Fibroblast of the conjunctiva (primary cell): ENCODE data around the gene LYL1.
"Not testable (repeated sequence)": the region's sequence is repeated elsewhere in the genome, so short reads cannot be mapped to it uniquely, and the experiment has no call there.

Source experiments
- DNase-seq: peaks from one replicate; pipeline ENCODE4 v3.0.0-alpha.2; 2010; ENCODE audit warnings: low read depth

Gene LYL1

DNA sequence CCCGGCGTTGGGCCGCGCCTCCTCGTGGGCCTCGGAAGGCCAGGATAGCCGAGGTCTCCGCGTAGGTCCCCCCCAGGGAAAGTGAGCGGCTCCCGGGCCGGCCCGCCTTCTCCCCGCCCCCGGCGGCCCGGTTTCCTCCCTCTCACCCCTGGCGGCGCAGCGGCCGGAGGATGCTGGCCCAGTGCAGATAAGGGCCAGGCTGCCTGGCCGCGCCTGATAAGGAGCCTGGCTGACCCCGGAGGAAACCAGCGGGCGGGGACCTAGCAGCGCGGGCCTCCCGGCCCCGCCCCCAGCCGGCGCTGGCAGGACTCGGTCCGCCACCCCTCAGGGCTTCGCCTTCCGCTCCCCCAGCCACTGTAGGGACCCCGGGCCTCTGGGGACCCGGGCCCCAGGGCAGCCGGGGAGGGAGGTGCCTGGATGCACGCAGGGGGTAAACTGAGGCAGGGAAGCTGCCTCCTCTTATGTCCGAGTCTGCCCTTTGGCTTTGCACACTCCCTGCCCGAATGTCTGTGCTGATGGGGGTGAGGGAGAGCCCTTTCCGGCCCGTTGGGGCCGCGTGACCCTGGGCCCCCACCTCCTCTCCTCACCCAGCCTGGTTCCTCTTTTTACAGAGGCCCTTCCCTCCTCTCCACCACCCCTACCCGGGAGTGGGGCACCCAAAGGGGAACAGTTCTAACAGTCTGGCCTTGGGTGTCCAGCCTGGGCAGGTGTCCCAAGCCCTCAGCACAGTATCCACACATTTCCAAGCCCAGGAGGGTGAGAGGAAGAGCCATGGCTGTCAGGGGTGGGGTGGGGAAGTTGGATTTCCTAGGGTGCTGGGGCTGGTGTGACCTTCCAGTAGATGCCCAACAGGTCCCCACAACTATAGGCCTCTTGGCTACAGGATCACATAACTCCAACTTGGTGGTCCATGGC, at the start of gene LYL1:
LYL1 (minus strand) TSS at position 193 of the 915 bp plus-strand sequence. CDS start 1,687 bp downstream, outside the sequence.
- DNase-seq, result no peak

- peak; percentile 95 for DNase-seq
Measured at GRCh38 chr19:13151605-13152355, 49.1 kb upstream of the LYL1 start.

GRCh38 chr19:13150931-13151604, 48.4 kb upstream of the LYL1 start:
- no peak for DNase-seq

DNA sequence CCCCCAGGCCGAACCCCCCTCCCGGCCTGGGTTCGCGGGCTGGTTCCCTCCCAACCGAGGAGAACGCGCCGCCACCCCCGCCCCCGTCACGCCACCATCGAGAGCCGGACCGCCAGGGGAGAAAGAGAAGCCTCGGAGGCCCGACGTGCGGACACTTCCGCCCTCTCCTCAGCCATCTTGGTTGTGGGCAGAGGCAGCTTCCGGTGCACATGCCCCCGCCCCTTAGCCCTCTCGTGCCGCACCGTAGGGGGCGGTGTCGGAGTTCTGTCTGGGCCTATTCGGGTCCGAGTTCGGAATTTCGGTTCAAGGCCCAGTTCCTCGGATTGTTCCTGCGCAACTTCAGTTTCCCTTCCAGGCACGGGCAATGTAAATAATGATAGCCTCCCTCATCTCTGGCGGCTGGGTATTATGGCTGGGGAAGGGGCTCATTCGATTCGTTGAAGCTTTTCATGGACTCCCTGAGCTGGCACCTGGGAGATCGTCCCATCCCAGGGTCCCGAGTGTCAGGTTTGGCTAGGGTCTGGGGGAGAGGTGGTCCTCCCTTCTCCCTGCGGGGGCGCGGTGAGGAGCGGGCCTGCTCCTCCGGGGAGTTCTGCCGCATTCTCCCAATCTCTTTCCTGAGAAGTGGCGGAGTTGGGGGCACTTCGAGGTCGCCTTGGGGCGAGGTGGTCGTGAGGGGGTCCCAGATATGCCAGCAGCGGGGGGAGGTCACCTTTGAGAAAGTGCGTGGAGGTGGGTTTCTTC, 47.7 kb upstream of the LYL1 start, which contains the start of the genes IER2 and STX10:
IER2 (plus strand) TSS at position 225 of the 744 bp plus-strand sequence. CDS start 2,776 bp downstream, outside the sequence.
STX10 (minus strand) TSS at position 189 of the 744 bp plus-strand sequence. CDS start 202 bp downstream, outside the sequence.
- DNase-seq, result peak; percentile 94

DNA sequence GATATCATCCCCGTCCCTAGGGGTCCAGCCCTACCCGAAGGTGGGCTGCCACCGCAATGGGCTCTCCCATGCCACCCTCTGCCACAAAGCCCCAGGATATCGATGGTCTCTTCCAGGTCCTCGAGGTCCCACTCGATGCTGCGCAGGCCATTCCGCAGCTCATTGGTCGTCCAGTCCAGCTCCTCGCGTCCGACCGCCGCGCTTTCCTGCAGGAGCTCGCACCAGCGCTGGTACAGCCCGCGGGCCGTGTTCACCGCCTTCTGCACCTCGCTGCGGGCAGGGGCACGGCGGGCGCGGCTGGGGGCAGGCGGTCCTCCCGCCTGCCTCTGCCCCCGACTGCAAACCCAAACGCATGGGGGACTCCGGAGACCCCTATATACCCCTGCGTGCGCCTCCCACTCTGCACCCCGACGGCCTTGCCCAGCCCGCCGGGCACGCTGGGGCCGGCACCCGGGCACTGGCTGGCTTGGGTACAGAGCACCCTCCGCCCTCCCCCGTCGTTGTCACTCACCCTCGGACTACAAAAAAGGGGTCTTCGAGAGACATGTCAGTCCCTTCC, 47.0 kb upstream of the LYL1 start:
- no peak for DNase-seq

GRCh38 chr19:13149173-13149627, 46.5 kb upstream of the LYL1 start:
- not testable (repeated sequence) for DNase-seq

GRCh38 chr19:13146763-13147563, 44.3 kb upstream of the LYL1 start:
- no peak for DNase-seq

DNA sequence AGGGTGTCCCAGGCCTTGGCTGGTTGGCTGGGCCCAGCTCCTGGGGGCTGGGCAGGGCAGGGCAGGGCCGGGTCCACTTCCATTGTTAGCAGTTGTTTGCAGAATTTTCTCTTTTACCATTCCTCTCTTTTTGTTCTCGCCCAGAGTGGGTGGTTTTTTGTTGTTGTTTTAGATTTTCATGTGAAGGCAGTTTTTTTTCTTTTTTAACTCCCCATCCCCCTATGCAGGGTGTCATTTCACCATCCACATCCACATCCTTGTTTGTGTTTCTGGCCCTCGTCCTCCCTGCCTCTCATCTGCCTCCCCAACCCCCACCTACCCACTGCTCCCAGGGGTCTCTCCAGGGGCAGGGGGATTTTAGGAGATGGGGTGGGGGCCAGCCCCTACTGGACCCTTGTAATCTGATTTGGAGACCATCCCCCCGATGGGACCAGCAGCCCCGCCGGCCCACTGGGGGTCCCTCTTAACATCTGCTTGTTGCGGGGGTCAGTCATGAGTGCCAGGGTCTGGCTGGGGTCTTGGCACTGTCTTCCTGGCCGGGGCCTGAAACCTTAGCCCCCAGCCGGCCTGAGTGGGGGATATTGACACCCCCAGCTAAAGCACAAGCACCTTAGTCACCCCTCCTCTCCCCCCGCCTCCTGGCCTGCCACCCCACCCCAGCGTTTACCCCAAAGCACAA, 37.1 kb upstream of the LYL1 start:
- DNase-seq, result no peak

DNA sequence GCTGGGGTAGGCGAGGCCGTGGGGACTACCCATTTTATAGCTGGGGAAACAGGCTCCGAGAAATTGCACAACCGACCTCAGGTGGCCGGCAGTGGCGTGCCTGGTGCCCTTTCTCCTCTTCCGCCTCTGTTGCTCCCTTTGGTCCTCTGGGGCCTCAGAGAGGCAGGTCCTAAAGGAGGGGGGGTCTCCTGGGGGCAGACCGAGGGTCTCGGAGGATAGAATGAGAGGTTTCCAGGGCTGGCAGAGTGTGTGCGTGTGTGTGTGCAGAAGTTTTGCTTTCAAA, 36.2 kb upstream of the LYL1 start:
- no peak for DNase-seq

DNA sequence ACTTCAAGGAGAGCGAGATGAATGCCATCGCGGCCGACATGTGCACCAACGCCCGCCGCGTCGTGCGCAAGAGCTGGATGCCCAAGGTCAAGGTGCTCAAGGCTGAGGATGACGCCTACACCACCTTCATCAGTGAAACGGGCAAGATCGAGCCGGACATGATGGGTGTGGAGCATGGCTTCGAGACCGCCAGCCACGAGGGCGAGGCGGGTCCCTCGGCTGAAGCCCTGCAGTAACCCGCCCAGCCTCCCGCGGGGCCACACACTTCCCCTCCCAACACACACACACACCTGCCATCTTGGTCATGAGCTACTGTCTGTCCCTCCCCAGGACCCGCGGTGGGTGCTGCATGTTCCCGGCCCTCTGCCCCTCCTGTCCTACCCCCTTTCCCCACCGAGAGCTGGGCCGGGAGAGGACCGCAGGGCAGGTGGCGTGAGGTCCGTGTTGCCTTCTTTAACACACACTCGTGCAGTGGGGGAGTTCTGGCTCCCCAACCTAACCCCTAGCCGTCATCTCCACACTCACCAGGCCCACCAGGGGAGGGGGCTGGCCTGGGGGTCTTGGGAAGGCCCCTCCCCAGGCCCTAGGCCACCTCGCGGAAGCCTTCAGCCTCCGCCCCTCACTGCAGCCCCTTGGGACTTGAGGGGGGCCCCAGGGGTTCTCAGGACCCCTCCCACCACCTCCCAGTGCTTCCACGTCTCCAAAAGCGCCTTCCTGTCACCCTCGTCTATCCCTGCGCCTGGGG, 35.7 kb upstream of the LYL1 start:
- DNase-seq, result no peak

DNA sequence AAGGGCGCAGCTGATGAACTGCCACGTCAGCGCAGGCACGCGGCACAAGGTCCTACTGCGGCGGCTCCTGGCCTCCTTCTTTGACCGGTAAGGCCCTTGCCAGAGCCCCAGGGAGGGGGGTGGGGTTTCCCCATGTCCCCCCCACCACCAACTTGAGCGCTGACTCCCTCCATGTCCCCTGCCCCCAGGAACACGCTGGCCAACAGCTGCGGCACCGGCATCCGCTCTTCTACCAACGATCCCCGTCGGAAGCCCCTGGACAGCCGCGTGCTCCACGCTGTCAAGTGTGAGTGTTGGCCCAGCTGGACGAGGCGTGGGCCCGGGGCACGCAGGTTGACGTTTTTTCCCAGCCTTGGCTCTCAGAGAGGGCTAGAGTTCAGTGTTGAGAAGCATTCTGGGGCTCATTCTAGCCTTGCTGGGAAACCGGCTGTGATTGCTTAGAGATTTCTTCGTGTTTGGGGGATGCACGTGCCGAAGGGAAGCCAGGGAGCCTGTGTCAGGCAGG, 34.7 kb upstream of the LYL1 start:
- DNase-seq, result no peak

- DNase-seq, result no peak
Measured at GRCh38 chr19:13135068-13136062, 32.7 kb upstream of the LYL1 start.

- DNase-seq, result no peak
Measured at GRCh38 chr19:13134626-13135025, 32.0 kb upstream of the LYL1 start.

DNA sequence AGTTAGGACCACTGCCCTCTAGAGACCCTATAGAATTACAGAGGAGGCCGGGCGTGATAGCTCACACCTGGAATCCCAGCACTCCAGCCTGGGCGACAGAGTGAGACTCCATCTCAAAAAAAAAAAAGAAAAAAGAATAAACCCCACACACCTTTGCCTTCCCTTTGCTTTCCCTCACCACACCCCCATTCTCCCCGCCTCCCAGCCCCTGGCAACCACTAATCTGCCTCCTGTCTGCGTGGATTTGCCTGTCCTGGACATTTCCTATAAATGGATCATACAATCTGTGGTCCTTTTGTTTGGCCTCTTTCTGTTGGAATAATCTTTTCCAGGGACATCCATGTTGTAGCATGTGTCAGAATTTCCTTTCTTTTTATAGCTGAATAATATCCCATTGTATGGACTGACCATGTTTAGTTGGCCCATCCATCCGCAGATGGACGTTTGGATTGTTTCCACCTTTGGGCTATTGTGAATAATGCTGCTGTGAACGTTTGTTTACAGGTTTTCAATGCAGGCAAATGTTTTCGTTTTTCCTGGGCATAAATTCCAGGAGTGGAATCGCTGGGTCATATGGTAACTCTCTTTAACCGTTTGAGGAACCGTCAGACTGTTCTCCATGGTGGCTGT, 30.7 kb upstream of the LYL1 start:
- DNase-seq, result no peak

DNA sequence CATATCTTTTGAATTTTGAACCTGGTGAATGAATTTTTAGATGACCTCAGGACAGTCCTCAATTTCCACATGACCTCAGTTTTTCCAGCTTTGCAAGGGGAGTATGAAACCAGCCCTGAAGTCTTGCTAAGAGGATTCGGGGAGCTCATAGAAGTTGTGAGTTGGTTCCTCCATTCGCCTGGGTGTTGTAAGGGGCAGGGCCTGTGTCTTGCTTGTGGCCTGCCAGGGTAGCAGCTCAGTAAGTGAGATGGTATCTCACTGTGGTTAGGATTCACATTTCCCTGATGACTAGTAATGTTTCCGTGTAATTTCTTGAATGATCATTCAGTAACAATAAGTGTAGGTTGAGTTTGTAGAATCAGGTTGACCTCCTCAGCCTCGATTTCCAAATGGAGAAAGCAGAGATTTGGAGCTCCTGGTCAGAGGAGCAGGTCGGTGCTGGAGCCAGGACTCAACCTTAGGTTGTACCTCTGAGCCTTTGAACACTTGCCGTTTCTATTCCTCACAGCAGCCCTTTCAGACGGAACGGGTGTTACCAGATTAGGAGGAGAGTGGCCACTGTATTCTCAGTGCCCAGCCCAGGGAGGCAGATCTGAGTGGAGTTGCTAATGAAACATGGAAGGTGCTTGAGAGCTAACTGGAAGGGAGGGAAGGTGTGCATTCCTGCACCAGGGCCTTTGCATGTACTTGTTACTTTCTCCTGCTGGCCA, 30.0 kb upstream of the LYL1 start:
- DNase-seq, result no peak

DNA sequence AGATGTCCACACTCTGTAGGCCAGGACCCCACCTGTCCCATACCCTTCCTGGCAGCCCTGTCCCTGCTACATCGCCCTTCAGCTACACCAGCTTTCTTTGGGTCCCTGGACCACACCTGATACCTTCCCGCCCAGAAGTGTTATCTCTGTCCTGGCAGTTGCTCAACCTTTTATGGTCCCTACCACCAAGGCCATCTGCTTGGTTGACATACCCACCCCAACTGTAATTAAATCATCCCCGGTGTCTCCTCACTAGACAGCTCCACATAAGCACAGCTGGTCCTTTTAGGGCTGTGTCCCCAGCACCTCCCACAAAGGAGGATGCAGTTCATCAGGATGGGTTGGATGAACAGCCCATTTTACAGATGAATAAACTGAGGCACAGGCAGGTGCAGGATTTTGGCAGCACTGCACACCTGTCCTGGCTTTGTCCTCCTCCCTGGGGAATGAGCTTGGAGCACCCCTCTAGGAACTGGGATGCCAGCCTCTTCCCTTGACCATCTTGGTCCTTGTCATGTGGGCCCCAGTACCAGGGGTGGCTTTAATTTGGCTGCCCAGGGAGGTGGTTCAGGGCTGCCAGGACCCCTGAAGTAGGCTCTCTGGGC, 28.3 kb upstream of the LYL1 start:
- DNase-seq, result no peak
